Breast epithelium (tissue), 4 donors: ENCODE measurements around the gene KLHL33. TPM values are rescaled to one million over a fixed set of nuclear protein-coding genes. Genes with fewer than 3 reads are reported as not detected.

Source experiments
- DNase-seq, 2 donors: peaks; one replicate each; pipeline ENCODE4 v3.0.0-alpha.2; 2019; ENCODE audit warnings: low spot score in 2 of 2
- H3K27ac ChIP-seq, 2 donors: fragments of 200-600 bp; sonication (generic) in 1 of 2; one replicate each; pipeline ENCODE4 v1.5.1; 2016 to 2019; ENCODE audit warnings: mild to moderate bottlenecking in 1 of 2
- H3K27me3 ChIP-seq, 2 donors: fragments of 200-600 bp; sonication (generic) in 1 of 2; one replicate each; pipeline versions ENCODE4 v1.5.1 to v1.6.0; 2017 to 2019; ENCODE audit warnings: control low read depth in 1 of 2, mild to moderate bottlenecking in 1 of 2
- H3K36me3 ChIP-seq: fragments of 200-600 bp; one replicate; pipeline ENCODE4 v1.5.1; 2019
- H3K4me1 ChIP-seq, 2 donors: fragments of 200-600 bp; sonication (generic); one replicate each; pipeline ENCODE4 v1.5.1; 2016 to 2019; ENCODE audit warnings: control low read depth in 1 of 2
- H3K4me3 ChIP-seq, 3 donors: fragments of 200-600 bp; sonication (generic); 1 replicate in 2 of 3; 2 replicates in 1 of 3; pipeline ENCODE4 v1.5.1; 2016 to 2019; ENCODE audit warnings: mild to moderate bottlenecking in 3 of 3, moderate library complexity in 2 of 3
- H3K9me3 ChIP-seq, 2 donors: fragments of 200-600 bp; sonication (generic) in 1 of 2; one replicate each; pipeline ENCODE4 v1.5.1; 2016 to 2019; ENCODE audit warnings: control low read depth in 1 of 2
- CTCF ChIP-seq, 3 donors: fragments of 450-650 bp; IDR thresholded peaks; one replicate each; pipeline ENCODE4 v1.5.1; 2016 to 2017; ENCODE audit warnings: antibody characterized with exemption in 3 of 3, mild to moderate bottlenecking in 3 of 3, moderate library complexity in 3 of 3
- POLR2A ChIP-seq: fragments of 450-650 bp; IDR thresholded peaks from one replicate; pipeline ENCODE4 v1.6.1; 2016; ENCODE audit warnings: antibody characterized with exemption, mild to moderate bottlenecking, moderate library complexity
- POLR2AphosphoS5 ChIP-seq, 3 donors: sonication (generic); formaldehyde crosslinking; IDR thresholded peaks; one replicate each; pipeline ENCODE4 v1.6.1; 2017; ENCODE audit warnings: antibody characterized with exemption in 3 of 3
- intact Hi-C: fragments of 100-400 bp; cut with DNase I; formaldehyde crosslinking; loops from one replicate; pipeline ENCODE4 v1.15.1; 2023; ENCODE audit warnings: low total_unique reads
- total RNA-seq, 3 donors: library from RNA; depleted of rRNA; stranded (reverse); fragments of >200 nt; gene quantifications; one replicate each; pipeline ENCODE4 v1.1.0, GENCODE V29; 2016

KLHL33 gene
- total RNA-seq, 3 donors from 2014 or later = 0.29 to 0.64 (median 0.33) TPM

GRCh38 chr14:20424851-20425250 lies 11.1 kb downstream of the KLHL33 start:
- Histone ChIP-seq H3K9me3 (no peaks in the 10 kb centered on the region), H3K4me3 (no peak overlapping the region), H3K27me3 (no peaks in the 10 kb centered on the region), H3K36me3 (no peaks in the 10 kb centered on the region), H3K27ac (no peak overlapping the region), H3K4me1 (no peaks in the 10 kb centered on the region)
- intact Hi-C loops = no loop called here
- TF ChIP-seq CTCF (IDR thresholded peaks at IDR 0.05) (no peak), POLR2AphosphoS5 (IDR thresholded peaks at IDR 0.05) (no peak), POLR2A (no peak)
- DNase-seq = no peak

GRCh38 chr14:20422886-20423285 lies 13.1 kb downstream of the KLHL33 start:
- Histone ChIP-seq H3K36me3 (no peaks in the 10 kb centered on the region), H3K27ac (no peak overlapping the region), H3K4me3 (no peak overlapping the region), H3K4me1 (no peaks in the 10 kb centered on the region), H3K9me3 (no peaks in the 10 kb centered on the region), H3K27me3 (no peaks in the 10 kb centered on the region)
- intact Hi-C loops = no loop called here
- TF ChIP-seq CTCF (IDR thresholded peaks at IDR 0.05) (no peak), POLR2AphosphoS5 (IDR thresholded peaks at IDR 0.05) (no peak), POLR2A (no peak)
- no peak for DNase-seq

GRCh38 chr14:20421267-20421666 lies 14.7 kb downstream of the KLHL33 start:
- DNase-seq = no peak
- intact Hi-C loops = no loop called here
- no peaks in the 10 kb centered on the region for H3K9me3 ChIP-seq
- no peak overlapping the region for H3K27ac ChIP-seq
- no peaks in the 10 kb centered on the region for H3K36me3 ChIP-seq
- H3K4me1 ChIP-seq = no peaks in the 10 kb centered on the region
- H3K4me3 ChIP-seq = no peak overlapping the region
- no peaks in the 10 kb centered on the region for H3K27me3 ChIP-seq
- TF ChIP-seq CTCF (IDR thresholded peaks at IDR 0.05) (no peak), POLR2AphosphoS5 (IDR thresholded peaks at IDR 0.05) (no peak), POLR2A (no peak)

GRCh38 chr14:20419419-20419818 lies 16.5 kb downstream of the KLHL33 start:
- TF ChIP-seq POLR2AphosphoS5 (IDR thresholded peaks at IDR 0.05) (no peak), POLR2A (no peak), CTCF (IDR thresholded peaks at IDR 0.05) (no peak)
- Histone ChIP-seq H3K9me3 (no peaks in the 10 kb centered on the region), H3K27me3 (no peaks in the 10 kb centered on the region), H3K4me3 (no peak overlapping the region), H3K4me1 (no peaks in the 10 kb centered on the region), H3K36me3 (no peaks in the 10 kb centered on the region), H3K27ac (no peak overlapping the region)
- DNase-seq = no peak
- intact Hi-C loops = no loop called here

GRCh38 chr14:20418501-20418909 lies 17.5 kb downstream of the KLHL33 start:
- no peak overlapping the region for H3K27ac ChIP-seq
- H3K4me3 ChIP-seq = no peak overlapping the region
- H3K27me3 ChIP-seq = no peaks in the 10 kb centered on the region
- peaks cover 0 to 4% of the 10 kb centered on the region in 2 donors for H3K4me1 ChIP-seq
- H3K36me3 ChIP-seq = no peaks in the 10 kb centered on the region
- DNase-seq = no peak
- intact Hi-C loops = no loop called here
- H3K9me3 ChIP-seq = no peaks in the 10 kb centered on the region
- no peak for TF ChIP-seq POLR2AphosphoS5 (IDR thresholded peaks at IDR 0.05)
- no peak for TF ChIP-seq POLR2A
- no peak for TF ChIP-seq CTCF (IDR thresholded peaks at IDR 0.05)
